NCI-H748 (cell line): Measurements from ENCODE around the gene ZNF462.
"Not testable (repeated sequence)": the region's sequence is repeated elsewhere in the genome, so short reads cannot be mapped to it uniquely, and the experiment has no call there.

Experiments
- DNase-seq: peaks from one replicate; lab custom pipeline; 2025; ENCODE audit not compliant: unreplicated experiment; lab: John Stamatoyannopoulos, UW

ZNF462 gene, protein sequence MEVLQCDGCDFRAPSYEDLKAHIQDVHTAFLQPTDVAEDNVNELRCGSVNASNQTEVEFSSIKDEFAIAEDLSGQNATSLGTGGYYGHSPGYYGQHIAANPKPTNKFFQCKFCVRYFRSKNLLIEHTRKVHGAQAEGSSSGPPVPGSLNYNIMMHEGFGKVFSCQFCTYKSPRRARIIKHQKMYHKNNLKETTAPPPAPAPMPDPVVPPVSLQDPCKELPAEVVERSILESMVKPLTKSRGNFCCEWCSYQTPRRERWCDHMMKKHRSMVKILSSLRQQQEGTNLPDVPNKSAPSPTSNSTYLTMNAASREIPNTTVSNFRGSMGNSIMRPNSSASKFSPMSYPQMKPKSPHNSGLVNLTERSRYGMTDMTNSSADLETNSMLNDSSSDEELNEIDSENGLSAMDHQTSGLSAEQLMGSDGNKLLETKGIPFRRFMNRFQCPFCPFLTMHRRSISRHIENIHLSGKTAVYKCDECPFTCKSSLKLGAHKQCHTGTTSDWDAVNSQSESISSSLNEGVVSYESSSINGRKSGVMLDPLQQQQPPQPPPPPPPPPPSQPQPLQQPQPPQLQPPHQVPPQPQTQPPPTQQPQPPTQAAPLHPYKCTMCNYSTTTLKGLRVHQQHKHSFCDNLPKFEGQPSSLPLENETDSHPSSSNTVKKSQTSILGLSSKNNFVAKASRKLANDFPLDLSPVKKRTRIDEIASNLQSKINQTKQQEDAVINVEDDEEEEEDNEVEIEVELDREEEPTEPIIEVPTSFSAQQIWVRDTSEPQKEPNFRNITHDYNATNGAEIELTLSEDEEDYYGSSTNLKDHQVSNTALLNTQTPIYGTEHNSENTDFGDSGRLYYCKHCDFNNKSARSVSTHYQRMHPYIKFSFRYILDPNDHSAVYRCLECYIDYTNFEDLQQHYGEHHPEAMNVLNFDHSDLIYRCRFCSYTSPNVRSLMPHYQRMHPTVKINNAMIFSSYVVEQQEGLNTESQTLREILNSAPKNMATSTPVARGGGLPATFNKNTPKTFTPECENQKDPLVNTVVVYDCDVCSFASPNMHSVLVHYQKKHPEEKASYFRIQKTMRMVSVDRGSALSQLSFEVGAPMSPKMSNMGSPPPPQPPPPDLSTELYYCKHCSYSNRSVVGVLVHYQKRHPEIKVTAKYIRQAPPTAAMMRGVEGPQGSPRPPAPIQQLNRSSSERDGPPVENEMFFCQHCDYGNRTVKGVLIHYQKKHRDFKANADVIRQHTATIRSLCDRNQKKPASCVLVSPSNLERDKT (N-terminal part only)

DNA sequence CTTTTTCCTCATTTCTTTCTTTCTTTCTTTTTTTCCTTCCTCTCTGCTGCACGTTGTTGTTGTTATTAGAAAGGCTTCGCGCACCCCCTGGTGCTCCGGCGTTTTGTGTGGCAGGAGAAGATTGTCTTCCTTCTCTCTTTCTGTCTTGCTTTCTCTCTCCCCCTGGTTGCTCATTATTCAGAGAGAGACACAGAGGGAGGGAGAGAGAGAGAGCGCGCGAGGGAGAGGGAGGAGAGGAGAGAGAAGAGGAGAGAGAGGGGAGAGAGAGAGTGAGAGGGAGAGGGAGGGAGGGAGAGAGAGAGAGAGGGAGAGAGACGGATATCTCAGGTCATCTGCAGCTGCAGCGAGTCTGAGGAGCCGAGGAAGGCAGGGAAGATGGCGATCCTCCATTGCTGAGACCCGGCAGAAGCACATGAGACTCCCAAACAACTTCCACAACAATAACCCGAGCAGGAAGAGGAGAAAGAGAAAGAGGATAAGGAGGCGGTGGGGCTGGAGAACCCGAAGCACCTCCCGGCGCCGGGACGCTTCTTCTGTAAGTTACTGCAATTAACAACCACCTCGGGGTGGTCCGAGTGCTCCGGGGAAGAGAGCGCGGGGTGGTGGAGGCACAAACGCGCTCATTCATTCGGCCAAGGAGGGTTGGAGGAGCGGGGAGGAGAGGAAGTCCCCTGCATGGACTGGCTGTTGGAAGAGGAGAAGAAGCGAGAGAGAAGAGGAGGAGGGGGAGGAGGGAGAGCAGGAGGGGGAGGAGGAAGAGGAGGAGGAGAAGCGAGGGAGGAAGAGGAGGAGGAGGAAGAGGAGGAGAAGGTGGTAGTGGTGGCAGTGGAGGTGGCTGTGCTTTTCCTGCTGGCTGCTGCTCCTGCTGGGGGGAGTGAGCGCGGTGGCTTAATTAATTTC lies at the start of gene ZNF462:
Gene ZNF462, plus strand, starts transcription at position 346 of the 900 bp plus-strand sequence. CDS start 60,218 bp downstream, outside the sequence.
- DNase-seq: peak; percentile 83

DNA sequence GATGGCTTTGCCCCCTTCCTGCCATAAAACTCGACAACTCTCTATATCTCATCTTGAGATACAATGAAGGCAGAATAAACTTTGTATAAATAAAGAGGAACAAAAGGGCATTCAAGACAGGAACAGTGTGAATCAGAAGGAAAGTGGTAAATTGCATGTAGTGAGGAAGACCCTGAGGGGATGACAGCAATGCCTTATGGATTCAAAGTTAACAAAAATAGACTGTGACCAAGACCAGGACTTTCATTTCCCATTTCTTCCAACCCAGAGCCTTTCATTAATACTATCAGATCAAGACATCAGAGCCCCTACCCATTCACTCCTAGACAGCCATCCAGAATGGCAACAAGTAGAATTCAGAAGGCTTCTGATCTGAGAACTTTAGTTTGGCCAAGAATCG lies 46.4 kb upstream of the ZNF462 start:
- DNase-seq: no peak

DNA sequence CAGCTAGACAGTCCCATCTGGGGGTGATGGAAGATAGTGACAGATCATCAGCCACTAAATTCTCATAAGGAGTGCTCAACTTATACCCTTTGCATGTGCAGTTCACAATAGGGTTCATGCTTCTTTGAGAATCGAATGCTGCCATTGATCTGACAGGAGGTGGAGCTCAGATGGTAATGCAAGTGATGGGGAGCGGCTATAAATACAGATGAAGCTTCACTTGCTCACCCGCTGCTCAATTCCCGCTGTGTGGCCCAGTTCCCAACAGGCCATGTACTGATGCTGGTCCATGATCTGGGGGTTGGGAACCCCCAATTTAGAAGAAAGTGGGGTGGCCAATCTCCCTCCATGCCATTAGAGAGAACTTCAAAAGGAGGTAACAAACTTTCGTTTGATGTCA lies 44.9 kb upstream of the ZNF462 start:
- DNase-seq: no peak

DNA sequence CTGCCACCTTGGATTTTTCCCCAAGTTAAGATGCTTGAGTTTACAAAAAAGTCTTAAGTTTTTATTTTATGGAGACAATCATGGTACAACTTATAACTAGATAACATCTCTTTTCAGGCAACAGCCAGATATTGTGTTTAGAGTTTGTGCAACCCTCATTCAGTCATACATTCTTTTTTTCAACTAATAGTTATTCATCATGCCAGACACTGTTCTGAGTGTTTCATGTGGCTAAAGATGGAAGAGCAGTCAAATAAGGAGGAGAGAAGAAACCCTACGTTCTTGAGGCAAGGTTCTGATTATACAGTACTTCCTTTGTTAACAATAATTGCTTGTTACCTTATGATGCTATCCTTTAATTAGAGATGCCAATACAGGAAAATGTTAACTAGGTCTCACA lies 42.1 kb upstream of the ZNF462 start:
- DNase-seq: no peak

DNA sequence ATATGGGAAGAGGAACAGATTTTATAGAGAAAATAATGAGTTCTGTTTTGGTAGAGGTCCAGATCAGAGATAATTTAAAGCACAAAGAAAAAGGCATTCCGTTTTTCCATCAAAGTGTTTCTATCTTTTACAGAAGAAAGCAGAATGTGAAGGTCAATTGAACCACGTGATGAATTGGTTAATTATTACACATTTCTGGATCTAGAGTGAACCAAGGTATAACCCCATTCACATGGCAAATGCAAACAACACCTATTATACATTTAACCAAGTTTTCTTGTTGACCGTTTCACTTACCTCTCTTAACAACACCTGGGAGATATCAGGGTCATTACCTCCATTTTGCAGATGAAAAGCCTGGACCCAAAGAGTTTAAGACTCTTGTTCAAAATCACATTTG lies 34.9 kb upstream of the ZNF462 start:
- no peak for DNase-seq

DNA sequence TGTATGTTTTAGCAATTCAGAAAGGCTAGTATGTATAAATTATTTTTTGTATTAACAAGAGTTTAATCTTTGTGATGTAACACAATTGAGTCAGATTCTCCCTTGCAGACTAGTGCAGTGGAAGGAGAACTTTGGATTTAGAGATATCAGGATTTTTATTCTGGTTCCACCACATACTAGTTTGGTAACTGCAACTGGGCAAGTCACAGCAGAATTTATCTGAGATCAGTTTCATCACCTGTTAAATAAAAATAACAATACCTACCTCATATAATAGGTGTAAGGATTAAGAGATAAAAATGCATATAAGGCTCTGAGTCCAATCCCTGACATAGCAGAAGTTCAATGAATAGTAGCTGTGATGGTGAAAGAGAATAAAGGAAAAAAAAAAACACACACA lies 34.0 kb upstream of the ZNF462 start:
- no peak for DNase-seq

DNA sequence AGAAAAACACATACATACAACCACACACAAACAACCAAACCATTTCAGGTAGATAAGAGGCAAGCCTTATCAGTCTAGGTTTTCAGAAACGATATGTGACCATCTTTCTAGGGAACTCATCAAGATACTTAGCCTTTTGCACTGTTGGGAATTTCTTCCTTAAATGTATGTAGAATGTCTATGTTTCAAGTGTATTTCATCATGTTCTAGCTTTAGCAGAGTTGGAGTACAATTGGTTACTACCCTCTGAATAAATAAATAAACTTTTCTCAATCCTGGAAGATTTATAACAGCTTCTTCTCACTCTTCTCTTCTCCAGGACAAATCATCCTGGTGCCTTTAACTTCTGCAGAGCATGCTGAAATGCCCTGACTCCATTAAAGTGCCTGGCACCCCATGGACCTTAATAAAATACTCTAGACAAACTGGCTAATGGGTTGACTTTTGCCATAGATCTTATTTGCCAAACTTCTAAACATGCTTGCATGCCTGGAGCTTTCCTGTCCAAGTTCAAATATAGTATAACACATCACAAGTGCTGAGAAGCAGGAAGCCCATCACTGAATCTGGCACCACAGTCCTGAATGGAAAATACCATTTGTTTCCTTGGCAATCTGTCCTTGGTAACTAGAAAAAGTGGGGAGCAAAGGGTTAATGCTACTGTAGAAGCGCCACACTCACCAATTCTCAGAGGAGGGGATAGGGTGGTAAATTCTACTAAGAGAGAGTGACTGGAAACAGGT lies 33.1 kb upstream of the ZNF462 start:
- DNase-seq: peak; percentile 38

DNA sequence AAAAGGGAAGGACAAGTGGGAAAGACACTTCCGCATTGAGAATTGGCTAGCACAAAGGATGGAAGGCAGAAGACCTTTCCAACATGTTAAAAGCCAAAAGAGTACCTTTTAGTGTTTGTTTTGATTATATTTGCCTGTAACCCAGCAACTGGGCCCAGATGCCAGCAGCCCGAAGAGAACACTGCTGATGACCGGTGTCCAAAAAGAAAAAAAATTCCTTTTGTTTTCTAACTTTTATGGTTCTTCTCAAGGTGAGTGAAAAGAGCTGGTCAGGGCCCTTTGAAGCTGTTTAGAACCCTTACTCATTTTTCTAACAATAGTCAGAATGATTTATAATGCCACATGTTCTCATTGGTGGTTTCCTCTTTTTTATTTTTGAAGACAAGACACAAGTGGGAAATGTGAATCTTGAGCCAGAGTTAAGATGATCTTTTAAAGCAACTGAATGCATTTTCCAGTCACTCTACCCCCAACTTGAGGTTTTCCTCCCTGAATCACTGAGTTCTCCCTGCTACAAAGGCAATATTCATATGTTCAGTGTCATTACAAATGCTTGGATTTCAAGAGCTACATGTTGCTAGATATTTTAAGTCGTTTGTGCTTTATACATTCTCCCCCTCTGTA lies 32.3 kb upstream of the ZNF462 start:
- DNase-seq: peak; percentile 44

DNA sequence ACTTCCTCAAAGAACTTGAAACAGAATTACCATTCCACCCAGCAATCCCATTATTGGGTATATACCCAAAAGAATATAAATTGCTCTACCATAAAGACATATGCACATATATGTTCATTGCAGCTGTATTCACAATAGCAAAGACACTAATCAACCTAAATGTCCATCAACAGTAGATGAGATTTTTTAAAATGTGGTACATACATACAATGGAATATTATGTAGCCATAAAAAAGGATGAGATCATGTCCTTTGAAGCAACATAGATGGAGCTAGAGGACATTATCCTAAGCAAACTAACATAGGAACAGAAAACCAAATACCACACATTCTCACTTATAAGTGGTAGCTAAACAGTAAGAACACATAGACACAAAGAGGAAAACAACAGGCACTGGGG lies 28.1 kb upstream of the ZNF462 start:
- no peak for DNase-seq

DNA sequence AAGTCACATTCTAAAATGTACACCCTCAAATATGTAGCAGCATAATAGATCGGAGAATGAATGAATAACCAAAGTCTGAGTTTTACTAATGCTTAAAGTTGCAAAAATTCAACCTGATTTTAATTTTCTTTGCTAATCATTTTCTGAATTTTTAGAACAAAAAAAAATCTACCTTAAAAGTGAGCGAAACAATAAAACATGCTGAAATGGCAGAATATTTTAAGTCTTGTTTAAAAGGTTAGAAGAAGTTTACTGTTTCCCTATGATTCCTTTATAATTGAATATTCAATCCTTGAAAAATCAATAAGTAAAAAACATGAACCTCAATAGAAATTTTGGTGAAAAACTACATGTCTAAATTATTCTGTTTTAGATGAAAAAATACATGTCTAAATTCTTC lies 27.1 kb upstream of the ZNF462 start:
- DNase-seq: no peak

DNA sequence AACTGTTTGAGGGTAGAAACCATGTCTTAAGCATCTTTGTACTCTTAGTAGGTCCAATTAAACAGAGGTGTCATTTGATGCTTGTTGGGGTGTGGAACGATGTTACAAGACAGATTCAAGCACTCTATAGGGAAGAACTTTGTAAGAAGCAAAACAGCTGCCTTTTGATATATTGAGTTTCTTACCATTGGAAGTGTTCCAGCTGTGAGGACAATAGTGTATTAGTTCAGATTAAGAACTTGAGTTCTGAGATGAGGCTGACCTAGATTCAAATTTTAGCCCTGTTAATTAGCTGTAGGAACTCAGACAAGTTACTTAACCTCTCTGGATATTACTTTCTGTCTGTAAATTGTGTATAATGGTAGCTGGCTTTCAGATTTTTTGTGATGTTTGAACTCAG lies 19.6 kb upstream of the ZNF462 start:
- DNase-seq: no peak

DNA sequence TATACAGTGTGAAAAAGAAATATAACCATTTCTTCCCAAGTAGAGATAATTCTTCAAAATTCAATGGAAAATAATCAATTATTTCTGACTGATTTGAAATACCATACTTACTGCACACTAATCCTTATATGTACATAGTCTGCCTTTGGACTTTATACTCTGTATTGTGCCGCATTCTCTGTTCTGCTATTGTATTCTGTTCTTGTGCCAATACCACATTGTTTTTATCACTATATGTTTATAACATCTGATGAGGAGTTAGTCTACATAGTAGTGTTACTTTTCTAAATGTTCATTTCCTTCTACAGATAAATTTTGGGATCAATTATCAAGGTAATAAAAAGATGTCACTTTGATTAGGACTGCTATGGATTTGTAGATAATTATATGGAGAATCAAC lies 16.7 kb upstream of the ZNF462 start:
- DNase-seq: no peak

DNA sequence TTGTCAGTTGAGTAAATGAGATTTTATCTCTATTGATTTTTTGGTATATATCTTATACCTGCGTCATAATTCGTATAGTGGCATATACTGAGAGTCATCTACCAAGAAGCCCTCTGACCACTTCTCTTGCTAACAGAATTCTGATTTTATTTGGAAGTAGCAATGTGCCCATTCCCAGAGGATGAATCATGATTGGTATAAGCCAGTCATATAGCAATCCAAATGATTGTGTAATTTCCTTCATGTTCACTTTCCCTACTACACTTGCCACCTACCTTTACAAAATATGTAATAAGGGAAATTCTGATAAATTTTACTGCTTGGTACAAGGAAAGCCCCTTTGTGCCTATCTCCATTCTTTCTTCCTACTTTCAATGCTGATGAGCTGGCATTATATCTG lies 16.1 kb upstream of the ZNF462 start:
- DNase-seq: no peak

DNA sequence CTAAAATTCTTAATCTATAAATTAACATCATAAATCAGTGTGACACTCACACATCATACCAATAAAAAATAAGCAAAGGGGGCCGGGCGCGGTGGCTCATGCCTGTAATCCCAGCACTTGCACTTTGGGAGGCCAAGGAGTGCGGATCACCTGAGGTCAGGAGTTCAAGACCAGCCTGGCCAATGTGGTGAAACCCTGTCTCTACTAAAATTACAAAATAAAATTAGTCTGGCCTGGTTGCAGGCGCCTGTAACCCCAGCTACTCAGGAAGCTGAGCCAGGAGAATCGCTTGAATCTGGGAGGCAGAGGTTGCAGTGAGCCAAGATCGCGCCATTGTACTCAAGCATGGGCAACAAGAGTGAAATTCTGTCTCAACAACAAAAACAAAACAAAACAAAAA lies 11.3 kb upstream of the ZNF462 start:
- not testable (repeated sequence) for DNase-seq

DNA sequence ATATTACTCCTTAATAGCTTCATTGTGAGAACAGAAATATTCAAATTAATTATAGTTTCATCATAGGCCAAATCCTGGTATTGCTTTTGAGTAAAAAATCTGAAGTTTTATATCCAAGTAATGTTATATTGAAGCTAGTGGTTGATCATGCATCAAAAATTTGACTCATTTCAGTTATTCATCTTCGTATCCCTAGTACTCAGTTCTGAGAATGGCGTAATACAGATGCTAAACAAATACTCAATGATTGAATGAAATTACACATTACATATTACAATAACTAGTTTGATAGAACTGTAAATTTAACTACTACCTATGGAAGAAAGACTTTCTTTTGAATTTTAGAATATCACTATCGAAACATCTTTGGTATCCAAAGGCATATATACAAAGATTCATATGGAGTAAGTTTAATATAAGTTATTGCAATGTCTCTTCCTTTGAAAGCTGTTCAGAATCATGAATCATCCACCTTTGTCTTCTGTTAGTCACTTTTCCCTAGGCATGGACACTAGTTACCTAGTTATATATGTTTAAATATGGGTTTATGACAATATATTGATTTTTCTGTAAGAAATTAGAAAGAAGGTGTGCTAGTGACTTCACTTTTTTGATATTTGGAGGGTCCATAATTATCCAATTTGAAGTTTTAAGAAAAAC lies 5.0 kb upstream of the ZNF462 start:
- no peak for DNase-seq

DNA sequence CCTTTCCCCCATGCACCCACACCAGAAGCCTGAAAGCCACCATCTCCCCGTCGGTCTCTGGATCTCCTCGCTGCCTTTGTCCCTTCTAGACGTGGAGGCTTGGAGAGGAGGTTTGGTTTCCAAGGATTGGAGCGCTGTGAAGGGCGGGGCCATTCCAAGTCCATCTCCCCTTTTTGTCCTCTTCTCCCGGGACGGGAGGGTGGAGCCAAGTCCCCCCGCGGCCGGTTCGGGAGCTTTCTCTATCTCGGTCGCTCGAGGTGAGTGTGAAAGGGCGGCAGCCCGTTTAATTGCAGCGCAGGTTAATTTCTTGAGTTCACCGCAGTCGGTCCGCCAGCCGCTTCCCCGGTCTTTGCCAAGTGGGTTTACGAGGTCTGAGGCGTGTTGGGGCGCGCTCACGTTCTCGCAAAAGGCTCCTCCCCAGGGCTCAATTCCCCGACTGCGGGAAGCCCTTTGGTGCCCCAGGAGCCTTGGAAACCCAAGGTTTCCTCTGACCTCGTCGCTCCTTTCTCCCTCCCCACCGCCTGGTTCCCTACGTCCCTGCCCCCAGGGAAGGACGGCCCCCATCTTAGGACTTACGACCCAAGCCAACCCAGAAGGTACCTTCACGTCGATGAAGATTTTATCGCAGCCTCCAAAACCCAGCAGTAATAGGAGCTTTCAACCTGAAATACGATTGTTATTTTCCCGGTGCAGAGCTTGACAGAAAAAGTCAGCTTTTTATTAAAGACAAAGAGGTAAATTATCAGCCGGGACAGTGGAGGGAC lies 2.8 kb upstream of the ZNF462 start:
- peak; percentile 84 for DNase-seq

DNA sequence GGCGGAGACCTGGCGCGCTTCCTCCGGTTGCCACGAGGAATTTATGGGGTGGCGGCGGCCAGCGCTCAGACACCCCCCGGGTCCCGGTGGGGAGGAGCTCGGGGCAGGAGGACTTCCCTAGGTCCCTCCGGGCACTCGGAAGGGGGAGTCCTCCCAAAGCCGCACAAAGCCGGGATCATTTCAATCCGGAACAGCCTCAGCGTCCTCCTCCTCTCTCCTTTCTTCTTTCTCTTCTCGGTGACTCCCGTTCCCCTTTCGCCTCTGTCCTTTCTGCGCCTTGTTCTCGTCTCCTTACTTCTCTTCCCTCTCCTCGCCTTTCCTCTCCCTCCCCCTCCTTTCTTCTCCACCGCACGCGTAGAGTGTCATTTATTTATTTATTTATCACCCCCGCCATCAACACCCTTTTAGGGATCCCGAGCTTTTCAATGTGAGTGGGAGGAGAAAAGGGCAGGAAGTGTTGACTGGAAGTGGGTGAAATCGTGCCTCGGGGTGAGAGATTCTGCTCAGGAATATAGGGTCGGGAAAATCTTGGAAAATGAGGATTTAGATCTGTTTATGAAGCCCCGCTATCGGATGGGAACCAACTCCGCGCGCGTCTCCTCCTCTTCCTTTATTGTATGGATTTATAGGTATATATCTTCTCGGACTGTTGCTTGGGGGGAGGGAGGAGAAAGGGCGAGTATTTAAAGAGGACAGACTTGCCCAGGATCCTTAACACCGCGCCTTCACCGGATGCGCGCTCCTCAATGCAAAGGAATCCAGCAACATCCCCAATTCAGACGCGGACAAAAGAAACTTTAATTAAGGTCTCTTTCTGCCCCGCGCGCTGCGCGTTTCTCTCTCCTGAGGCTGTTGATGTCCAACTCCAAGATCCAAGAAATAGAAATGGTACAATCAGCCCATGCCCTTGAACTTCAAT lies 2.0 kb upstream of the ZNF462 start:
- peak; percentile 56 for DNase-seq
